Nucleus accumbens (tissue), 56 donors: ENCODE data around the gene UNC5B.

Source experiments
- DNase-seq, 56 donors: peaks; one replicate each; lab custom pipeline; 2025; lab: John Stamatoyannopoulos, UW

UNC5B gene

GRCh38 chr10:71332466-71332865 is 120.1 kb downstream of the UNC5B start:
- DNase-seq: no peak

GRCh38 chr10:71333129-71333887 is 120.9 kb downstream of the UNC5B start:
- peak in 4 of 56 donors; percentile 7 to 17 (median 10) for DNase-seq

GRCh38 chr10:71334221-71334791 is 121.9 kb downstream of the UNC5B start:
- DNase-seq: no peak

- DNase-seq: no peak
Measured at GRCh38 chr10:71335173-71335708, 122.9 kb downstream of the UNC5B start.

- DNase-seq: no peak
Measured at GRCh38 chr10:71336632-71337031, 124.3 kb downstream of the UNC5B start.

GRCh38 chr10:71337219-71337701 is 124.9 kb downstream of the UNC5B start:
- DNase-seq: peak in 10 of 56 donors; percentile 11 to 46 (median 24)

GRCh38 chr10:71338728-71339495 is 126.5 kb downstream of the UNC5B start:
- no peak for DNase-seq

- DNase-seq: no peak
Measured at GRCh38 chr10:71339796-71340589, 127.6 kb downstream of the UNC5B start.

GRCh38 chr10:71342573-71343391 is 130.4 kb downstream of the UNC5B start:
- DNase-seq: no peak

GRCh38 chr10:71343392-71343773 is 131.0 kb downstream of the UNC5B start:
- peak in 7 of 56 donors; percentile 7 to 34 (median 14) for DNase-seq

- no peak for DNase-seq
Measured at GRCh38 chr10:71344154-71344925, 132.0 kb downstream of the UNC5B start.

GRCh38 chr10:71344993-71345480 is 132.7 kb downstream of the UNC5B start:
- no peak for DNase-seq

GRCh38 chr10:71345694-71346093 is 133.3 kb downstream of the UNC5B start:
- DNase-seq: no peak

- no peak for DNase-seq
Measured at GRCh38 chr10:71346731-71347130, 134.4 kb downstream of the UNC5B start.

- DNase-seq: no peak
Measured at GRCh38 chr10:71347587-71348395, 135.4 kb downstream of the UNC5B start.

- DNase-seq: no peak
Measured at GRCh38 chr10:71348850-71349249, 136.5 kb downstream of the UNC5B start.

- DNase-seq: no peak
Measured at GRCh38 chr10:71349406-71349805, 137.0 kb downstream of the UNC5B start.

- DNase-seq: no peak
Measured at GRCh38 chr10:71351087-71351486, 138.7 kb downstream of the UNC5B start.
